ENCODE results near the gene RAPGEF1.

DNA sequence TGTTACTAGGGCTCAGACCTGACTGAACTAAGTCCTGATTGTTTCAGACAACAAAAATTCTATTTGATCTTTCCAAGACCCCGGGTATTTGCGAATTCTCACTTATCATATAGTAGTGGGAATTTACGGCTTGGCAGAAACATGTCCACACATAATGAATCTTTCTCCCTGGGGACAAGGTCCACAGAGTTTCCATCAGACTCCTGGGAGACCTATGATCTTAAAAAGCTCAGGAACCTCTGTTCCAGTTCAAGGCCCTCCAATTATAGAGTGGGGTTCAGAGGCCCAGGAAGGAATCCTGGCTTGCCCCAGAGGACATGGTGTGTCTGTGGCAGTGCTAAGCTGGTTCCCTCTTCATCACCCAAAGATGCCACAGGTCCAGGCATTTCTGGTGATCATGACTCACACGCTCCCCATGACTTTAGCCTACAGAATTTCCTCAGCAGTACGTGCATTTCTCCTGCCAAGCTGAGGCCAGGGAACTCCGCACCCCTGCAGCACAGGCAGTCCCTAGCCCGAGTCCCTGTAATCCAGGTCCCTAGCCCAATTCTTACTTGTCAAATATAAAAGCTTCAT is 12.6 kb downstream of the RAPGEF1 start:
- TF ChIP-seq, protein P1, sequence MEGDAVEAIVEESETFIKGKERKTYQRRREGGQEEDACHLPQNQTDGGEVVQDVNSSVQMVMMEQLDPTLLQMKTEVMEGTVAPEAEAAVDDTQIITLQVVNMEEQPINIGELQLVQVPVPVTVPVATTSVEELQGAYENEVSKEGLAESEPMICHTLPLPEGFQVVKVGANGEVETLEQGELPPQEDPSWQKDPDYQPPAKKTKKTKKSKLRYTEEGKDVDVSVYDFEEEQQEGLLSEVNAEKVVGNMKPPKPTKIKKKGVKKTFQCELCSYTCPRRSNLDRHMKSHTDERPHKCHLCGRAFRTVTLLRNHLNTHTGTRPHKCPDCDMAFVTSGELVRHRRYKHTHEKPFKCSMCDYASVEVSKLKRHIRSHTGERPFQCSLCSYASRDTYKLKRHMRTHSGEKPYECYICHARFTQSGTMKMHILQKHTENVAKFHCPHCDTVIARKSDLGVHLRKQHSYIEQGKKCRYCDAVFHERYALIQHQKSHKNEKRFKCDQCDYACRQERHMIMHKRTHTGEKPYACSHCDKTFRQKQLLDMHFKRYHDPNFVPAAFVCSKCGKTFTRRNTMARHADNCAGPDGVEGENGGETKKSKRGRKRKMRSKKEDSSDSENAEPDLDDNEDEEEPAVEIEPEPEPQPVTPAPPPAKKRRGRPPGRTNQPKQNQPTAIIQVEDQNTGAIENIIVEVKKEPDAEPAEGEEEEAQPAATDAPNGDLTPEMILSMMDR (conservative IDR thresholded peaks at IDR 0.05; ENCODE audit: low read depth in 2 of 2): no peak
- TF ChIP-seq, protein P2, sequence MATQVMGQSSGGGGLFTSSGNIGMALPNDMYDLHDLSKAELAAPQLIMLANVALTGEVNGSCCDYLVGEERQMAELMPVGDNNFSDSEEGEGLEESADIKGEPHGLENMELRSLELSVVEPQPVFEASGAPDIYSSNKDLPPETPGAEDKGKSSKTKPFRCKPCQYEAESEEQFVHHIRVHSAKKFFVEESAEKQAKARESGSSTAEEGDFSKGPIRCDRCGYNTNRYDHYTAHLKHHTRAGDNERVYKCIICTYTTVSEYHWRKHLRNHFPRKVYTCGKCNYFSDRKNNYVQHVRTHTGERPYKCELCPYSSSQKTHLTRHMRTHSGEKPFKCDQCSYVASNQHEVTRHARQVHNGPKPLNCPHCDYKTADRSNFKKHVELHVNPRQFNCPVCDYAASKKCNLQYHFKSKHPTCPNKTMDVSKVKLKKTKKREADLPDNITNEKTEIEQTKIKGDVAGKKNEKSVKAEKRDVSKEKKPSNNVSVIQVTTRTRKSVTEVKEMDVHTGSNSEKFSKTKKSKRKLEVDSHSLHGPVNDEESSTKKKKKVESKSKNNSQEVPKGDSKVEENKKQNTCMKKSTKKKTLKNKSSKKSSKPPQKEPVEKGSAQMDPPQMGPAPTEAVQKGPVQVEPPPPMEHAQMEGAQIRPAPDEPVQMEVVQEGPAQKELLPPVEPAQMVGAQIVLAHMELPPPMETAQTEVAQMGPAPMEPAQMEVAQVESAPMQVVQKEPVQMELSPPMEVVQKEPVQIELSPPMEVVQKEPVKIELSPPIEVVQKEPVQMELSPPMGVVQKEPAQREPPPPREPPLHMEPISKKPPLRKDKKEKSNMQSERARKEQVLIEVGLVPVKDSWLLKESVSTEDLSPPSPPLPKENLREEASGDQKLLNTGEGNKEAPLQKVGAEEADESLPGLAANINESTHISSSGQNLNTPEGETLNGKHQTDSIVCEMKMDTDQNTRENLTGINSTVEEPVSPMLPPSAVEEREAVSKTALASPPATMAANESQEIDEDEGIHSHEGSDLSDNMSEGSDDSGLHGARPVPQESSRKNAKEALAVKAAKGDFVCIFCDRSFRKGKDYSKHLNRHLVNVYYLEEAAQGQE (IDR thresholded peaks at IDR 0.05; ENCODE audit: unreplicated experiment): no peak
- no peak for TF ChIP-seq POLR2AphosphoS5 (IDR thresholded peaks at IDR 0.05; ENCODE audit: low read depth)
- TF ChIP-seq EZH2 (IDR thresholded peaks at IDR 0.05; ENCODE audit: low read depth, unreplicated experiment): no peak
- no peak for TF ChIP-seq CREB1 (CRISPR knock-in tag; IDR thresholded peaks at IDR 0.05; ENCODE audit: low read depth)
- no peak for TF ChIP-seq ZNF331 (CRISPR knock-in tag; IDR thresholded peaks at IDR 0.05; ENCODE audit: low read depth)
- TF ChIP-seq EZH2phosphoT487 (IDR thresholded peaks at IDR 0.05; ENCODE audit: unreplicated experiment): no peak
- TF ChIP-seq STAT1 (IDR thresholded peaks at IDR 0.05; ENCODE audit: unreplicated experiment): no peak
- no peak for TF ChIP-seq JUNB (IDR thresholded peaks at IDR 0.05; ENCODE audit: unreplicated experiment)
